WTC11 (cell line): ENCODE measurements around the gene MAGI2. TPM values are rescaled to one million over a fixed set of nuclear protein-coding genes. Genes with fewer than 3 reads are reported as not detected.

Experiments used
- ATAC-seq: fragments of 200-7000 bp; cut with Tn5 transposase; 2 replicates; pipeline ENCODE4 v1.10.0; 2021; ENCODE audit warnings: mild to moderate bottlenecking, moderate library complexity
- CTCF ChIA-PET: fragments of 300-600 bp; sonication (Branson Sonifier 250); formaldehyde crosslinking; loops from one replicate; lab custom pipeline; 2021; ENCODE audit warnings: antibody characterized with exemption; lab: Charles Lee
- POLR2A ChIA-PET: fragments of 350-600 bp; sonication (Branson Sonifier 250); formaldehyde crosslinking; loops from one replicate; lab custom pipeline; 2021; ENCODE audit warnings: antibody characterized with exemption; lab: Charles Lee
- DNase-seq: peaks from one replicate; pipeline ENCODE4 v3.0.0; 2021; ENCODE audit warnings: low spot score
- H3K27ac Mint-ChIP-seq: 2 replicates; pipeline ENCODE4 v1.8.0; 2021; ENCODE audit warnings: mixed read lengths
- H3K27me3 Mint-ChIP-seq: 2 replicates; pipeline ENCODE4 v1.8.0; 2021; ENCODE audit warnings: low read depth, mild to moderate bottlenecking, moderate library complexity, mixed read lengths
- H3K36me3 Mint-ChIP-seq: 2 replicates; pipeline ENCODE4 v1.8.0; 2021; ENCODE audit warnings: mixed read lengths
- H3K4me1 Mint-ChIP-seq: 2 replicates; pipeline ENCODE4 v1.8.0; 2022; ENCODE audit warnings: mixed read lengths
- H3K4me3 Mint-ChIP-seq: 2 replicates; pipeline ENCODE4 v1.8.0; 2021; ENCODE audit warnings: mild to moderate bottlenecking, moderate library complexity, mixed read lengths
- H3K9me3 Mint-ChIP-seq: 2 replicates; pipeline ENCODE4 v1.8.0; 2021; ENCODE audit warnings: mixed read lengths
- AFF4 ChIP-seq: sonication (generic); formaldehyde crosslinking; IDR thresholded peaks from 2 replicates; pipeline ENCODE4 v1.8.1; 2023; ENCODE audit warnings: mild to moderate bottlenecking, missing genetic modification reagents, borderline replicate concordance
- CTCF ChIP-seq: fragments of 200-600 bp; IDR thresholded peaks from 2 replicates; pipeline ENCODE4 v1.8.0; 2022; ENCODE audit warnings: antibody characterized with exemption
- E2F4 ChIP-seq: sonication (generic); formaldehyde crosslinking; IDR thresholded peaks from 2 replicates; pipeline ENCODE4 v1.8.1; 2022; ENCODE audit warnings: low read depth, mild to moderate bottlenecking, moderate library complexity, missing genetic modification reagents, borderline replicate concordance
- ERG ChIP-seq: fragments of 250-450 bp; sonication (Bioruptor Pico); IDR thresholded peaks from 2 replicates; pipeline ENCODE4 v1.8.0; 2021; ENCODE audit warnings: mild to moderate bottlenecking
- ETV6 ChIP-seq: sonication (generic); formaldehyde crosslinking; IDR thresholded peaks from 2 replicates; pipeline ENCODE4 v1.8.1; 2022; ENCODE audit warnings: mild to moderate bottlenecking, missing genetic modification reagents
- FOXK1 ChIP-seq: sonication (generic); formaldehyde crosslinking; IDR thresholded peaks from 2 replicates; pipeline ENCODE4 v1.8.0; 2022; ENCODE audit warnings: mild to moderate bottlenecking, moderate library complexity, missing genetic modification reagents
- HMGA2 ChIP-seq: fragments of 250-450 bp; sonication (Bioruptor Pico); IDR thresholded peaks from 2 replicates; pipeline ENCODE4 v1.4.0; 2021; ENCODE audit warnings: mild to moderate bottlenecking, moderate library complexity
- IRF1 ChIP-seq: sonication (generic); formaldehyde crosslinking; IDR thresholded peaks from 2 replicates; pipeline ENCODE4 v1.8.0; 2023; ENCODE audit warnings: missing genetic modification reagents
- JUN ChIP-seq: sonication (generic); formaldehyde crosslinking; IDR thresholded peaks from 2 replicates; pipeline ENCODE4 v1.8.0; 2023; ENCODE audit warnings: mild to moderate bottlenecking, missing genetic modification reagents
- MAX ChIP-seq: sonication (generic); formaldehyde crosslinking; IDR thresholded peaks from 2 replicates; pipeline ENCODE4 v1.8.0; 2022; ENCODE audit warnings: mild to moderate bottlenecking, missing genetic modification reagents
- MXD4 ChIP-seq: fragments of 250-450 bp; sonication (Bioruptor Pico); IDR thresholded peaks from 2 replicates; pipeline ENCODE4 v1.8.0; 2021; ENCODE audit warnings: mild to moderate bottlenecking, moderate library complexity, borderline replicate concordance
- NFATC4 ChIP-seq: fragments of 250-450 bp; sonication (Bioruptor Pico); IDR thresholded peaks from 2 replicates; pipeline ENCODE4 v1.9.0; 2021; ENCODE audit warnings: mild to moderate bottlenecking
- TEAD1 ChIP-seq: sonication (generic); formaldehyde crosslinking; IDR thresholded peaks from 2 replicates; pipeline ENCODE4 v1.8.0; 2022; ENCODE audit warnings: mild to moderate bottlenecking, missing genetic modification reagents
- USF2 ChIP-seq: sonication (generic); formaldehyde crosslinking; IDR thresholded peaks from 2 replicates; pipeline ENCODE4 v1.8.1; 2023; ENCODE audit warnings: mild to moderate bottlenecking, missing genetic modification reagents, moderate library complexity
- ZBTB21 ChIP-seq: sonication (generic); formaldehyde crosslinking; IDR thresholded peaks from 2 replicates; pipeline ENCODE4 v1.8.1; 2023; ENCODE audit warnings: mild to moderate bottlenecking, missing genetic modification reagents, borderline replicate concordance
- ZMAT4 ChIP-seq: fragments of 250-450 bp; sonication (Bioruptor Pico); IDR thresholded peaks from 2 replicates; pipeline ENCODE4 v1.9.0; 2021; ENCODE audit warnings: mild to moderate bottlenecking
- ZNF263 ChIP-seq: sonication (generic); formaldehyde crosslinking; IDR thresholded peaks from 2 replicates; pipeline ENCODE4 v1.8.1; 2022; ENCODE audit warnings: low read depth, mild to moderate bottlenecking, moderate library complexity, missing genetic modification reagents
- ZNF532 ChIP-seq: fragments of 250-450 bp; sonication (Bioruptor Pico); IDR thresholded peaks from 2 replicates; pipeline ENCODE4 v1.9.0; 2021; ENCODE audit warnings: mild to moderate bottlenecking, borderline replicate concordance
- total RNA-seq: library from RNA; stranded (reverse); gene quantifications from 3 replicates; pipeline ENCODE4 v1.2.3, GENCODE V29; 2021

The MAGI2 gene
- total RNA-seq, 1 experiment from 2014 or later: 26.6 TPM

- H3K27me3 Mint-ChIP-seq: no peaks in the 10 kb centered on the region
- DNase-seq (no peak), ATAC-seq (no peak)
- no peak overlapping the region for H3K4me3 Mint-ChIP-seq
- ChIA-PET CTCF (no interaction called here), POLR2A (no interaction called here)
- peaks cover 5% of the 10 kb centered on the region; the same call in 1 of the 2 replicates for H3K4me1 Mint-ChIP-seq
- H3K36me3 Mint-ChIP-seq: no peaks in the 10 kb centered on the region
- no peaks in the 10 kb centered on the region for H3K9me3 Mint-ChIP-seq
- H3K27ac Mint-ChIP-seq: no peak overlapping the region
- TF ChIP-seq AFF4 (no peak), JUN (CRISPR knock-in tag) (no peak), ZMAT4 (no peak), HMGA2 (CRISPR knock-in tag) (no peak), FOXK1 (no peak), ETV6 (CRISPR knock-in tag) (no peak), IRF1 (CRISPR knock-in tag) (no peak)
- TF ChIP-seq, all 79 proteins: peak for 0
These were observed 232.3 kb downstream of the MAGI2 start for GRCh38 chr7:79221211-79221610.

- ATAC-seq: no peak
- ChIA-PET POLR2A (no interaction called here), CTCF (no interaction called here)
- no peaks in the 10 kb centered on the region for H3K27me3 Mint-ChIP-seq
- no peaks in the 10 kb centered on the region for H3K36me3 Mint-ChIP-seq
- no peak for DNase-seq
- TF ChIP-seq MAX (CRISPR knock-in tag) (no peak), ZNF263 (CRISPR knock-in tag) (no peak), NFATC4 (CRISPR knock-in tag) (no peak), ZNF532 (CRISPR knock-in tag) (no peak), TEAD1 (CRISPR knock-in tag) (no peak), FOXK1 (no peak), MXD4 (CRISPR knock-in tag) (no peak), E2F4 (CRISPR knock-in tag) (no peak), CTCF (no peak), ERG (CRISPR knock-in tag) (no peak), USF2 (CRISPR knock-in tag) (no peak), ZBTB21 (CRISPR knock-in tag) (no peak)
- no peak overlapping the region for H3K4me3 Mint-ChIP-seq
- H3K9me3 Mint-ChIP-seq: no peaks in the 10 kb centered on the region
- peaks cover 3% of the 10 kb centered on the region for H3K4me1 Mint-ChIP-seq
- no peak overlapping the region for H3K27ac Mint-ChIP-seq
These were observed 235.4 kb downstream of the MAGI2 start for GRCh38 chr7:79217976-79218626.
